Posterior cingulate gyrus (tissue), 11 donors: ENCODE data around the gene TMEM132C.
"Not testable (repeated sequence)": the region's sequence is repeated elsewhere in the genome, so short reads cannot be mapped to it uniquely, and the experiment has no call there.

Experiments
- DNase-seq, 10 donors: peaks; one replicate each; pipeline versions ENCODE4 v3.0.0 to v3.0.0-alpha.2; 2020 to 2021; ENCODE audit warnings: mixed read lengths in 3 of 10
- intact Hi-C: fragments of 100-400 bp; cut with DNase I; formaldehyde crosslinking; loops from one replicate; pipeline ENCODE4 v1.15.1; 2023

Gene TMEM132C

DNA sequence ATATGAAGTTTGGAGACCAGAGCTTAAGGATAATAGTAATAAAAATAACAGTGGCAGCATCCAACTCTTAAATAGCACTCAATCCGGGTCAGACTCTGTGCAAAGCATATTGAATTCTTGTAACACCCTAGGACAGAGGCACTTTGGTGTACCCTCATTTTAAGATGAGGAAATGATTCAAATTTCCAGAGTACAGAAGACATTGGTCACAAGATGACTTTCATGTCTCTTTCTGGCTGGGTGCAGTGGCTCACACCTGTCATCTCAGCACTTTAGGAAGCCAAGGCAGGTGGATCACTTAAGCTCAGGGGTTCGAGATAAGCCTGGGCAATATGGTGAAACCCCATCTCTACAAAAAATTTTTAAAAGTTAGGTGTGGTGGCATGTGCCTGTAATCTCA lies 320.9 kb downstream of the TMEM132C start:
- intact Hi-C loops = no loop called here
- DNase-seq = no peak

DNA sequence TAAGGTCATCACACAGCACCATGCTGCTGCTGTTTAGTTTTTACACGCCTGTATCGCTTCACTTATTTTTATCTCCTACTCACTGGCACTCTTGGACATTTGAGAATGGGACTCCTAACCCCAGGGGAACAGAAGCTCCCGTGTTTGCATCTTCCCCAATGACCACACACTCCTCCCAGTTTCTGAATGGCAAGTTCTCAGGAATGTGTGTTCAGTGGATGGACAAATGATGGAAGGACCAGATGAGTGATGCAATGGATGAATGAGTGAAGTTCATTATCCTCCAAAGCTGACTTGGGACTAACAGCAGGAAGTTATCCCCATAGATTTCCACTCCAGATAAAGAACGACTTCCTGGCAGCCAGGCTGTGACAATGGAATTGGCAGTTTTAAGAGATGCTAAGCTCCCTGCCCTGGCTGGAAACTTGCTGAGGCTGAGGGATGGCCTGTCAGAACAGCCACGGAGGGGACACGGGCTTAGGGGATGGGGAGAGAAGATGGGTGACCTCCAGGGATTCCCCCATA lies 325.3 kb downstream of the TMEM132C start:
- DNase-seq = no peak
- intact Hi-C loops = no loop called here

DNA sequence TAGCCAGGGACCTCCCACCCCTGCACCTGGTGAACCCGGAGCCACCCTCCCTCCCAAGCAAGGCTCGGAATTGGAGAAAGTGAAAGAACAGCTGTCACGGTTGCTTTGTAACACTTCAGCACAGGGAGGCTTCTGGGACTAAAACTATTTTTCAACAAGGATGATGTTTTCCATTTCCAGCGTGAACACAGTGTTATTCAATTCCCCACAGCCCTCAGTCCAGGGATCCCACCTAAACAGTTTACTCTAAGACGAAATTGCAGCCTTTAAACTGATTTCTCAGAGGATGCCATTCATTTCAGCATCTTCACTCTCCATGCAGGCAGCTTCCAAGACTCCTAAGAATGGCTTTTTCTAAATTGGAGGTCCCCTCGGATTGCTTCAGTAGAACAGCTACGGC lies 327.6 kb downstream of the TMEM132C start:
- no peak for DNase-seq
- intact Hi-C loops = no loop called here

DNA sequence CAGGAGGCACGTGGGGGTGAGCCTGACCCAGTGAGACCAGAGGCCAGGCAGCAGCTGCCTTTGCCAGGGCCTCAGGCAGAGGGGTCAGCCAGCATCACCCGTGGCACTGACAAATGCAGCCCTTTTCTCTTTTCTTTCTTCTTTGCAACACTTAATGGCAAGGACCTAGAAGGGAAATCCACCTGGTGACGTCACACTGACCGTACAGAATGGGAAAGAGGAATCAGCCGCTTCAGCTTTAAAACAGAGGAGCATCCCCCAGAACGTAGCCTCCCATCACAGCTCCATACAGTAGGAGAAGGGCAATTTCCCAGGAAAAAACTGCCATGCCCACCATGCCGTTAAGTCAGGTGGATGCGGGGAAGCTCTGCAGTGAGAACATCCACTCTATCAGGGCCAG lies 328.6 kb downstream of the TMEM132C start:
- intact Hi-C loops = no loop called here
- no peak for DNase-seq

DNA sequence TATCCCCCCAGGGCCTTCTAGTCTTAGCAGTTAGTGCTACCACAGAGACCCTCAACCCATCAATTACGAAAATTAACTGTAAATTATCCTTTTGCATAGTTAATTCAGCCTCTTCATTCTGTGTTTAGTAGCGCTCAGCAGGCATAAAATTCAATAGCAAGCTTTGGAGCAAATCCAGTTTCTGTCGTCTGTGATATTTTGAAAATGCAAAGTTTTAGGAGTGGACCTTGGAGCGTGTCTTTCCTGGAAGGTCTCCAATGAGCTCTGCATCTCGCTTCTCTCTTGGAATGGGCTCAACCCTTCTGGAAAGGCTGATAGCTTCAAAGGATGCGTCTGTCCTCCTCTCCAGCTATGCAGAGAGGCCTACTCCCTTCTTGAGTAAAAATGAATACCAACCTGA lies 333.9 kb downstream of the TMEM132C start:
- intact Hi-C loops = no loop called here
- DNase-seq = no peak

DNA sequence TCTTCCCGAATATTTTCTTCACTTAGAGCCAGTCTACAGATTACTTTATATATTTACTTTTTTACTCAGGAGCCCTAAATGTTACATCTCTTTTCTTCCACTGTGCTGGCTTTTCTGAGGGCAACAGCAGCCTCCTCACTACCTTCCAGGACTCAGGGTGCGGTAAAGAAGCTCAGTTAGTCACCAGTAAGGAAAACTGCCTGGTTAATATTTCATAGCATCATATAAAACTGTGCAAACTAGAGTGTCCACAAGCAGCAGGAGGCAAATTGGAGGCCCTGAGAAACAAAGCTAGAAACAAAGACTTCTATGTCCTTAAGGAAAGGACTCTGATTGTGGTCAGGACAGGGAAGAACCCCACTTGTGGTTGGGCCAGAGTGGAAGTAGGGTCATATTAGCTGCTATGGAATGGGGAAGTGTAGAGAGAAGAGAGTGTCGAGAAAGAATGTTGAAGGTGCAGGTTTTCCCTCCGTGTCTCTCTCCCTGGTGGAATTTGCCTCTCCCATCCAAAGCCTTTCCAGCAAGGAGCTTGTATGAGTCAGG lies 336.7 kb downstream of the TMEM132C start:
- no peak for DNase-seq
- intact Hi-C loops = no loop called here

DNA sequence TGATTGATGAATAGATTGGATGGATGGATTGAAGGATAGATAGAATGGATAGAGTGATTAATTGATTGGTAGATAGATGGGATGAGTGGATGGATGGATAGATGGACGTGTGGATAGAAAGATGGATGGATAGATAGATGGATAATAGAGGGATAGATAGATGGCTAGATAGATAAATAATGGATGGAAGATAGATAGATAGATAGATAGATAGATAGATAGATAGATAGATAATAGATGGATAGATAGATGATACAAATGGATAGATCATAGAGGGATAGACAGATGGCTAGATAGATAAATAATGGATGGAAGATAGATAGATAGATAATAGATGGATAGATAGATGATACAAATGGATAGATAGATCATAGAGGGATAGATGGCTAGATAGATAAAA lies 337.2 kb downstream of the TMEM132C start:
- intact Hi-C loops, DNase-seq: not testable (repeated sequence)

DNA sequence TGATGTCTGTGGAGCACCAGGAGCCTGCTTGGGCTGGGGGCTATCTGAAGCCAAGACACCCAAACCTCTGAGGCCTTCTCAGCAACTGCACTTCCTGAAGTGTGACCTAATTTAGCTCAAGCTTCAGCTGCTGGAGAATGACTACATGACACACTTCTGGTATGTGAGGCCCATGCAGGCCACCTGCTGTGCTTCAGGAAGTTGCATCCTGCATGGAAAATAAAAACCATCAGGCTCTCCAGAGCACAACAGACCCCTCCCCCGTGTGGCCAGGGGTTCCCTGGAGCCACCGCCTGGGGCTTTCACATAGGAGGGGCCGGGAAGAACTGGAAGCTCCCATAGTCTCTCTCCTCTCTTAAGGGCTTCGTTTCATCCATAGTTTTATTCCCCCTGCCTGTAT lies 339.1 kb downstream of the TMEM132C start:
- peak in 1 of 10 donors; percentile 63 for DNase-seq
- intact Hi-C loops = no loop called here

DNA sequence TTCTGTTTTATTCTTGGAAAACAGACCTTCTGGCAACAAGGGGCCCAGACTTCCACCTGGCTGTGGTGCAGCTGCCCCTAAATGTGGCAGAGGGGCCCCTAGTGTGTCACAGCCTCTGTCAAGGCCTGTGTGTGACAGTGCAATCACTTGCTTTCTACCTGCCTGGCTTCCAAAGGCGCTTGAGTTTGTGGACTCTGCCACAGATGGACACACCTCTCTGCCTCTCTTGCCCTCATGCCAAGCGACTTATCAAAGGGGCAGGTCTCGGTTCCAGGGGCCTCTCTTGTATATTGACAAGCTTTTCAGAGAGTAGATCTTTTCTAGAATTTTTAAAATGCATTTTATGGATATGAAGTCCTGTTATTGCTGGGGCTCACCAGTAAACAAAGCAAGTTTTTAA lies 339.6 kb downstream of the TMEM132C start:
- intact Hi-C loops = no loop called here
- DNase-seq = peak in 1 of 10 donors; percentile 20

DNA sequence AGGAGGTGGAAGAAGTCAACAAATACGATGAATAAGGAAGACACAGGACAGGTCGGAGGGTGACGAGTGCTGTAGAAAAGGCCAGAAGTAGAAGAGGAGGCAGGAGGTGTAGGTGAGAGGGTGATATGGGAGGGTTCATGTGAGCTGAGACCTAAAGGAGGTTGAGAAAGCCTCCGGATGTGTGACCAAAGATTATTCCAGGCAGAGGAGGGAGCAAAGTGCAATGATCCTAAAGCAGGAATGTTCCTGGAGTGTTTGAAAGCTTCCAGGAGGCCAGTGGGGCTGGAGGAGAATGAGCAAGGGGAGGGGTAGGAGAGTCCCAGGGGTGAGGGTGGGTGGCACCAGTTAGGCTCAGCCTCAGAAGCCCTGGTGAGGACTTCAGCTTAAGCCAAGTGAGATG lies 340.0 kb downstream of the TMEM132C start:
- intact Hi-C loops = no loop called here
- DNase-seq = no peak

DNA sequence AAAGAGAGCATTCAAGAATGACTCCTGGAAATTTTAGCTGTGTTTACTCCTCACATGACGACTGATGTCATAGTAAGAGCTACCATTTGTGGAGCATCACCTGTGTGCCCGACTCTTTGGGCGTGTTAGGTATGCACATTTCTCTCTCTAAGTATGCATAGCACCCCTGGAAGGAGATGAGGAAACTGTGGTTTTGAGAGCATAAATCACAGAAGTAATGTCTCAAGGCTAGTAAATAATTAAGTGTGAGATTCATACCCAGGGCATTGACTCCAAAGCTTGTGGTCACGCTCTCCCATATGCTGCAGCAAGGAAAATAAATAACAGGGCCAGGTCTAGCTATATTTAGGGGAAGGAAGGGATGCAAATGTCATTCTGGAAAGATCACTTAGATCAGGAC lies 340.7 kb downstream of the TMEM132C start:
- intact Hi-C loops = no loop called here
- DNase-seq = no peak

DNA sequence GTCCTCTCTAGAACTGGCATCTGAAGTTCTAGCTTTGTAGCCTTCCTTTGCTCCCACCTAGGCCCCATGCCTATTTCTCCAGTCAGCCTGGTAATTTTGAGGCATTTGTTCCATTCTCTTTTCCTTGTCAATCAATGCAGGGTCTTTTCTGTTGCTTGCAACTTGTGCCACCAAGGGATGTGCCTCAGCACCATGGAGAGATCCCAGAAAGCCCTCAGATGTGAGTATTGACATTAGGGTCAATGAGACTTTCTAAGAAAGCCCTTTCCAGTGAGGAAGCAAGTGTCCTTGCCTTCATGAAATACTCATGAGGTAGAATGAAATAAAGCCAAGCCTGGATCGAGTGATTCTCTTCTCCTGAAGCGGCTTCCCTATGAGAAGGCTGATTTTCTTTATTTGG lies 342.9 kb downstream of the TMEM132C start:
- no peak for DNase-seq
- intact Hi-C loops = no loop called here

DNA sequence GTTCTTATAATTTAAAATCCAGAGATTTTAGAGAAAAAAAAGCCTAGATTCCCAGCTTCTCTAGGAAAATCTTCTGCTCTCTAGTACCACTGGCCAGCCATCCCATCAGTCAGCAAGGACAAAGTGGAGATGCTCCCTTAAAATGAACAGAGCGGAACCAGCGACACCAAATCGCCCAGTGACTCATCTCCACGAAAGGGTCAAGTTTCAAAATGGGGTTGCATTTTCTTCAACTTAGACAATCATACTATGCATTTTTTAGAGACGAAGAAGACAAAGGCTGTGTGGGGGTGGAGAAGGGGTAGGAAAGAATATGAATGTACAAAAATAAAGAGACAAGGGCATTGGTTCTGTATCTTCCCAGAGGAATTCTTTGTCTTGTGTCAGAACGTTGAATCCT lies 344.8 kb downstream of the TMEM132C start:
- intact Hi-C loops = no loop called here
- DNase-seq = no peak

DNA sequence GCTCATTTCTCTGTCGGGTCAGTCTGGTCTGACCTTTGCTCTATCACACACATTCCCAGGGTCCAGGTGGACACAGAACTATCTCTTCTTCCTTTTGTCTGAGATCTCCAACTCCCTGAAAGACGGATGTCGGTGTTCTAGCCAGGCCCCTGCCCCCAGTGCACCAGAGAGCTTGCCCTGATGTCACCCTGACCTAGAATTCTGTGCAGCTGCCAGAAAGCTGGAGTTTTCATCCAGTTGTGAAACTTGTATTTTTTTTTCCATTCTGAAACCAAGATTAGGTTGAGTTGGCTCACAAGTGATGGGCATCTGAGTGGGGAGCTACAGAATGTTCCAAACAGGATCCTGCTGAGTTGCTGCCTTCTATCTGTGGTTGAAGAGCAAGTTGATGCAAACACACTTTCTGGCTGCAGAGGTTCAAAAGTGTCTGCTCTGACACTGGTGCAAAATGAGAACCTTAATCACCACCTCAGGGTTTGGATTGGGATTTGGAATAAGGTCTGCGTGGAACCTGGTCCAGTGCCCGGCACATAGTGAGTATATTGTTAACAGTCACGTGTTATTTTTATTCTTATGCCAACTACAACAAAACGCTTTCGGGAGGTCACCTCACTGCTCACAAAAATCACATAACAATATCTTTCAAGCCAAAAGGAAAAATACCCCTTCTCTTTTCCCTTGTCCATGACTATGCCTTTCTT lies 345.3 kb downstream of the TMEM132C start:
- no peak for DNase-seq
- intact Hi-C loops = no loop called here

DNA sequence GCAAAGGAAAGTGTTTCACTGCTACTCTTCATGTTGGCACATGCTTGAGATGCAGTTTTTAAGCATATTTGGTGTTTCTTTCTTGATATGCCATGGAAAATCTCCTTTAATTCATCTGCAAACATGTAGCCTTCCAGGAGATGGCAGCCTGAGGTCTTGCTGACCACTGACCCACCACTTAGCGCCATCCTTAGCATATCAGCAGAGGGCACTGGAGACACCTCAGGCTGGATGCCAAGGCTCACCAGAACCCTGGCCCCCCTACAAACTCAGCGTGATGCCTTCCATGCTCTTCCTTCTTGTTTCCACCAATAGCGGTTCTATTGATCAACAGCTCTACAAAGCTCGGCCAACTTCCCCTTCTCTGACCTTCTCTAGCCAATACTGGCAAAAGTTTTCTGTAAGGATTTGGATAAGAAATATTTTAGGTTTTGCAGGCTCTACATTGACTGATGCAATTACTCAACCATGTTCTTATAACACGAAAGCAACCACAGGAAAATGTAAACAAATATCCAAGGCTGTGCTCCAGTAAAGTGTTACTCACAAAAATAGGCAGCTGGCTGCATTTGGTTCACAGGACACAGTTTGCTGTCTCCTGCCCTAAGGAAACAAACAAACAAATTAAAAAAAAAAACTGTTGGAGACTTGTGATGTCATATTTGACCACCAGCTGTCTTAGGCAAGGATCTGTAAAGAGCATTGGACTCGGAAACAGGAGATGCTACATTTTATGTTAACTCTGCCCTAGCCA lies 347.0 kb downstream of the TMEM132C start:
- intact Hi-C loops = no loop called here
- peak in 3 of 10 donors; percentile 13 to 25 (median 24) for DNase-seq

DNA sequence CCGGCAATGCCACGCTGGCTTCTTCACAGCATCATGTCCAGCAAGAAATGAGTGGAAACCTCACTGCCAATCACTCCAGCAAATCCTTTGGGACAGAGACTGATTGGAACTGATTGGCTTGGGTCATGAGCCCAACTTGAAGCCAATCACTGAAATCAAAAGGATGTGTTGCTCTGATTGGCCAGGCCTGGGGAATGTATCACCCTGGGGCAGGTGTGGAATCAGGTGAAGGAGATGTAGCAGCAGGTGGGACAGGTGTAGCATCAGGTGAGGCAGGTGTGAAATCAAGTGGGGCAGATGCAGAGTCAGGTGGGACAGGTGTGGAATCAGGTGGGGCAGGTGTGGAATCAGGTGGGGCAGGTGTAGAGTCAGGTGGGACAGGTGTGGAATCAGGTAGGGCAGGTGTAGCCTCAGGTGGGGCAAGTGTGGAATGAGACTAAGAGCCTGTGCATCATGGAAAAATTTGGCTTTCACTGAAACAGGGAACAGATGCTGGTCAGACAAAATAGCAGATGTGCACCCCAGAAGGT lies 350.4 kb downstream of the TMEM132C start:
- intact Hi-C loops = no loop called here
- DNase-seq = no peak

DNA sequence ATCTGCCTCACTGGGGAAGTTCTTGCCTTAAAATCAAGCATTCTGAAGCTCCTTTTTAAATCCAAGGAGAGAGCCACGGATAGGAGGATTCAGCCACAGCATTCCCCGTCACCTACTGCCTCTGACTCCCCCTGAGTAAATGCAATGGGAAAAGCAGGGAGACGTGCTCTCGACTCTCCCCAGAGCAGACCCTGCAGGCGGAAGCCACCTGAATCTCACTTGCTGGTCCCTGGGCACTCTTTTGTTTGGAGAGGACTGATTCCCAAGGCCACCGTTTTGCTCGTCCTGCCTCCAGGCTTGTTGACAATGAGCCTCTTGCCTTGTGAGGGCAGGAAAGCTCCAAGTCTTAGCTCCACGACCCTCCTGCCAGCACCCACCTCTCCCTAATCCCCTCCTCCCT lies 352.3 kb downstream of the TMEM132C start:
- DNase-seq = no peak
- intact Hi-C loops = no loop called here

DNA sequence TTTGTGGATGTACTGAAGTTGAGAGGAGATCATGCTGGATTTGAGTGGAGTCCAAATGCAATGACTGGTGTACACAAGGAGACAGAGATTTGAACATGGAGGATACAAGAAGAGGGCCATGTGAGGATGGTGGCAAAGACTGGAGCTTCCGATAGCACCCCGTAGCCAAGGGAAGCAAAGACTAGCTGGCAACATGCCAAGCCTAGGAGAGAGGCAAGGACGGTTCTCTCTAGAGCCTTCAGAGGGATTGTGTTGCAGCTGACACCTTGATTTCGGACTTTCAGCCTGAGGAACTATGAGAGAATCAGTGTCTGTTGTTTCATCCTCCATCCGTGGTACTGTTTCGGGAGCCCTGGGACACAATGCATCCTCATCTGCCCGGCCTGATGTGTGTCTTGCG lies 354.3 kb downstream of the TMEM132C start:
- intact Hi-C loops = no loop called here
- no peak for DNase-seq

DNA sequence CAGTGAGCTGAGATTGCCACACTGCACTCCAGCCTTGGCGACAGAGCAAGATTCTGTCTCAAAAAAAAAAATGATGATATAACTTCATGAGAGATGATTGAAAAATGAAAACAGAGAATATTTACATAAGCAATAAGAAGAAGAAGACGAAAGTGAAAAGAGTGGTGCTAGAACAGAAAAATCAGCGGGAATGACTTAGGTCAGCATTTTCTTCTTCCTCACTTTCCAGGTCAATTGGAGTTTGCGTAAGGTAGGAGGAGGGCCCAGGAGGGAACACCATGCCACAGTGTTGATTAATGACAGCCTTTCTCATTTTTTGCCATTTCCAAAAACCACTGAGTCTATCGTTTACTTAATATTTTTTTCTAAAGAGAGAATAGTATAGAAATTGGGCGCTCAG lies 356.8 kb downstream of the TMEM132C start:
- intact Hi-C loops = no loop called here
- DNase-seq = no peak

DNA sequence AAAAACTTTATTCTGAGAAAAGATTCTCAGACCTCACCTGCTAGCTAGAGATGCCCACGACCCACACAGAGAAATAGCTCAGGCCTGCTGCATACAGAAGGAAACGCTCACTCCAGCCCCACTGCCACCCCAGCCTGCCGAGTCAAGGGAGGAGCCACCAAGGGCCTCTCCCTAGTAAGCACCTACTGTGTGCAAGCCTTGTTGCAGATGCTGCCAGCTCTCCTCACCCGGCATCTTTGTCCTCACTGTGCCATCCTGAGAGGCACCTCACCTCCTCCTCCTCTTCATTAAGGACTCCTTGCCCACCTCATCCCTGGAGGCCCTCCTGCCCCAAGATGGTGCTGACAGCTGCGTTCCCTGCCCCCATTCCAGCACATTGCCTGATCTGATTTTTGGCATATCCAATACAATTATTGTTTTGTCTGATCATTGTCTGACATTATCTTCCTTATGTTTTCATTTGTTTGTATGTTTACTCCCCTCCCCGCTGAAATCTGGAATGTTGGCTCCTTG lies 359.9 kb downstream of the TMEM132C start:
- intact Hi-C loops = no loop called here
- peak in 1 of 10 donors; percentile 78 for DNase-seq

DNA sequence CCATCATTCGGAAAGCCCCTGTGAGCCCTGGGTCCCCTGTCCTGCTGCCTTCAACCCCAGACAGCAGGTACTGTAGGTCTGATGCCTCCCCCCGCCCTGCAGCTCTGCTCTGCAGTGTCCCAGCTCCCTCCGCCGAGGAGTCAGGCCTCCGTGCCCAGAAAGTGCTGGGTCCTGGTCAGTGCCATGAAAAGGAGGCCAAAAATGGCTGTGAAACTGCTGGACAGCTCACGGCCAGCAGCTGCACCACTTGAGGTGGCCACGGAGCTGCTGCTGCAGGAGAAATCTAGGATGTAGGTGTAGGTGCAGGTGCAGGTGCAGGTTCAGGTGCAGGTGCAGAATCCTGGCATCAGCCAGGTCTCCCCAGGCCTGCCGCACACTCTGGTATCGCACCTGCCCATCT lies 360.7 kb downstream of the TMEM132C start:
- no peak for DNase-seq
- intact Hi-C loops = no loop called here
